ENCODE measurements around the gene MSGN1. TPM values are rescaled to one million over a fixed set of nuclear protein-coding genes. Genes with fewer than 3 reads are reported as not detected.

The MSGN1 gene
- total and polyA plus RNA-seq, 2 donors (not counting 3 experiments of a cell fraction or from before 2014, with no cell fraction given) = not detected

- ChIA-PET CTCF (interaction anchor here (0.7 kb wide), 1 partner anchor 8 kb away, joined by 3 read pairs; no protein-coding TSS in a partner anchor), POLR2A (no interaction called here)
- Histone ChIP-seq H3K9ac (replicated peaks; ENCODE audit: extremely low read depth, insufficient read depth, low read length) (no peak overlapping the region), H3K4me1 (ENCODE audit: control insufficient read depth, extremely low read depth, insufficient read depth, low read length) (no peaks in the 10 kb centered on the region), H4K20me1 (replicated peaks; ENCODE audit: control insufficient read depth, extremely low read depth, insufficient read depth, low read length) (no peaks in the 10 kb centered on the region), H3K4me3 (replicated peaks in 1 of 3; ENCODE audit: insufficient read depth in 1 of 3, low read depth in 1 of 3, low read length in 3 of 3) (no peak overlapping the region), H3K9me1 (replicated peaks; ENCODE audit: control insufficient read depth, extremely low read depth, insufficient read depth, low read length) (no peaks in the 10 kb centered on the region), H3K79me2 (ENCODE audit: control insufficient read depth, insufficient read depth, low read length) (no peaks in the 10 kb centered on the region), H3K9me3 (replicated peaks; ENCODE audit: control insufficient read depth, insufficient read depth, low read length) (no peaks in the 10 kb centered on the region), H2AFZ (ENCODE audit: low read depth, low read length) (no peak overlapping the region), H3K4me2 (ENCODE audit: insufficient read depth, low read length) (no peak overlapping the region), H3K36me3 (ENCODE audit: control insufficient read depth in 2 of 2, extremely low read depth in 1 of 2, insufficient read depth in 2 of 2, low read length in 2 of 2) (no peaks in the 10 kb centered on the region), H3K27ac (ENCODE audit: insufficient read depth, low read depth, low read length) (no peak overlapping the region), H3K27me3 (ENCODE audit: control insufficient read depth in 2 of 2, insufficient read depth in 2 of 2, low read length in 2 of 2) (peaks cover 9 to 11% of the 10 kb centered on the region in 2 experiments)
- dilution Hi-C loops (cut with MboI; ENCODE audit: extremely low pct_ligation_motif_present, low sequenced_read_pairs) (no loop called here), intact Hi-C loops (cut with micrococcal nuclease) (no loop called here)
- DNase-seq (ENCODE audit: low read depth, low spot score) (no peak), FAIRE-seq (no peak)
- no peak for TF ChIP-seq POLR2AphosphoS5 (IDR thresholded peaks at IDR 0.05; ENCODE audit: insufficient read depth, low read depth, low read length)
- TF ChIP-seq GATA2 (IDR thresholded peaks at IDR 0.05; ENCODE audit: insufficient read depth, insufficient read length, low read depth, low read length) = no peak
- TF ChIP-seq POLR2A (IDR thresholded peaks at IDR 0.05; ENCODE audit: low read depth, low read length) = no peak
- TF ChIP-seq CTCF (IDR thresholded peaks at IDR 0.05; ENCODE audit: extremely low read depth in 1 of 2, insufficient read depth in 1 of 2, low read depth in 1 of 2, low read length in 2 of 2) = no peak
- no peak for TF ChIP-seq JUN (IDR thresholded peaks at IDR 0.05; ENCODE audit: borderline replicate concordance, insufficient read depth, insufficient read length, low read depth)
- TF ChIP-seq FOS (IDR thresholded peaks at IDR 0.05; ENCODE audit: borderline replicate concordance, insufficient read depth, low read length) = no peak
- TF ChIP-seq MYC (IDR thresholded peaks at IDR 0.05; ENCODE audit: low read depth, low read length) = no peak
- no peak for TF ChIP-seq MAX (IDR thresholded peaks at IDR 0.05; ENCODE audit: insufficient read depth, insufficient read length)
- no peak for TF ChIP-seq EZH2 (IDR thresholded peaks at IDR 0.05; ENCODE audit: borderline replicate concordance, low read depth, low read length, severe bottlenecking)
- BruUV-seq (replicated peaks) = no TSS peak
Measured at GRCh38 chr2:17799301-17800120, 16.7 kb upstream of the MSGN1 start.
